ENCODE measurements around the gene CHIT1. TPM values are rescaled to one million over a fixed set of nuclear protein-coding genes. Genes with fewer than 3 reads are reported as not detected.

The CHIT1 gene
- total RNA-seq, 4 donors from 2014 or later = 0.67 to 4.1 TPM; not detected in 2

DNA sequence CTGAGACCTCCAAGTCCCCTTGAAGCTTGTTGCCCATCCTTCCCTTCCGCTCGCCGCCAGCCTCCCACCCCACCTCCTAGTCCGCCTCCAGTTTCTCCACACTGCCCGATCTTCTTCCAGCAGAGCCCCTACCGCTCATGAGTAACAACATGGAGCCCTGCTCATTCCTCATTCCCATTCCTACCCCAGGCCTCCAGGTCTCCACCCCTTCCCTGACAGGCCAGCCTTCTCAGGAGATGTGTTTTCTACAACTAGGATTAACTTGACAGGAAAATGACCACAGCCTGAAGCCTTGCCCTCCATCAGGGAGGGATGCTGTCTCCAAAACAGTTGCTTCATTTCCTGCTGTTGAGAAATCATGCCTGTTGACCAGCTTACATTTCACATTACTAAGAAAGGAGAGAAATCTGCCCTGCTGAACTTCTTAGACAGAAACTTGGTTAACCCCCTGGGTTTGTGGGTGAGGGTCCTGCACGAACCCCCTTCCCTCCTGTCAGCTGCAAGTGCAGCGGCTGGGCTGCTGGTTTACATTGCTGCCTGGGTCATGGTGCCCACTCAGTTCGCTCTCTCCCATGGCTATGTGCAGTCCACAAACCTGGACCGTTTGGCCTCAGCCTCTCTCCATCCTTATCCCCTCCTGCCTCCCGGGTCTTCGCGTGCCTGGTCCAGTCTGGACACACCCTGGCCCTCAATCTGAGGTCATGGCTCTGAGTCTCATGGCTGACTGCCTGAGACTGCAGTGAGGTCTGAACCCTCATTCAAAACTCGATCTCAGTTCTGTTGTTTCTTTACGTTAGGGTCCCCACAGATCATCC lies 26.8 kb downstream of the CHIT1 start:
- Histone ChIP-seq H3K27ac (peak overlapping the region; percentile 53 to 77 (median 60)), H3K4me1 (peaks cover 0 to 2% (median 0%) of the 10 kb centered on the region in 4 donors), H3K27me3 (no peaks in the 10 kb centered on the region), H3K4me3 (no peak overlapping the region), H3K36me3 (no peaks in the 10 kb centered on the region), H3K9me3 (no peaks in the 10 kb centered on the region)
- TF ChIP-seq, protein P1, sequence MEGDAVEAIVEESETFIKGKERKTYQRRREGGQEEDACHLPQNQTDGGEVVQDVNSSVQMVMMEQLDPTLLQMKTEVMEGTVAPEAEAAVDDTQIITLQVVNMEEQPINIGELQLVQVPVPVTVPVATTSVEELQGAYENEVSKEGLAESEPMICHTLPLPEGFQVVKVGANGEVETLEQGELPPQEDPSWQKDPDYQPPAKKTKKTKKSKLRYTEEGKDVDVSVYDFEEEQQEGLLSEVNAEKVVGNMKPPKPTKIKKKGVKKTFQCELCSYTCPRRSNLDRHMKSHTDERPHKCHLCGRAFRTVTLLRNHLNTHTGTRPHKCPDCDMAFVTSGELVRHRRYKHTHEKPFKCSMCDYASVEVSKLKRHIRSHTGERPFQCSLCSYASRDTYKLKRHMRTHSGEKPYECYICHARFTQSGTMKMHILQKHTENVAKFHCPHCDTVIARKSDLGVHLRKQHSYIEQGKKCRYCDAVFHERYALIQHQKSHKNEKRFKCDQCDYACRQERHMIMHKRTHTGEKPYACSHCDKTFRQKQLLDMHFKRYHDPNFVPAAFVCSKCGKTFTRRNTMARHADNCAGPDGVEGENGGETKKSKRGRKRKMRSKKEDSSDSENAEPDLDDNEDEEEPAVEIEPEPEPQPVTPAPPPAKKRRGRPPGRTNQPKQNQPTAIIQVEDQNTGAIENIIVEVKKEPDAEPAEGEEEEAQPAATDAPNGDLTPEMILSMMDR (IDR thresholded peaks at IDR 0.05) = no peak
- no peak for TF ChIP-seq POLR2A (IDR thresholded peaks at IDR 0.05)
- peak in 1 of 3 donors; percentile 65 for DNase-seq

DNA sequence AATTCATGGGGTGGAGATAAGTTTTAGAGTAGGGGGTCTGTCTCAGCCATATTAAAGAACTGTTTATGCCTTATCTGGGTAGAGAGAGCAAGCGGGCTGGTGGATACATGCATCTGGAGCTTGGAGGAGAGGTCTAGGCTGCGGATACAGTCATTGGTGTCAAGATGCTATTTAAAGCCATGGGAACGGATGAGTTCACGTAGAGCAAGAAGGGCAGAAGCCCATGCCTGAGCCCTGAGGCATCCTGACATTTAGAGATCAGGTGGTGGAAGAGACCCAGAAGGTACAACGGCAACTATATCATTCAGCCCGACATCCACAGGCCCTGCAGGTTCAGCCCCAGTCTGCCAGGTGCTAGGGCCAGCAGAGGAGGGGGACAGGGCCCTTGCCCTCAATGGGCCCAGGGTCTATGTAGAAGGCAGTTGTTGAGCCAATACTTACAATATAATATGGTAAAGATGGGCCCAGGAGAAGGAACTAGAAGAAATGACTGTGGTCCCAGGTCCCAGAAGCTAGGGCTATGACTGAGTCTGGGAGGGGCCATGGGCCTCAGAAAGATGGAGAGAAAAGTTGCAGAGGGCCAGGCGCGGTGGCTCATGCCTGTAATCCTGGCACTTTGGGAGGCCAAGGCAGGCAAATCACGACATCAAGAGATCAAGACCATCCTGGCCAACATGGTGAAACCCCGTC lies 27.8 kb downstream of the CHIT1 start:
- Histone ChIP-seq H3K27me3 (no peaks in the 10 kb centered on the region), H3K9me3 (no peaks in the 10 kb centered on the region), H3K4me1 (peaks cover 0 to 2% (median 0%) of the 10 kb centered on the region in 4 donors), H3K36me3 (no peaks in the 10 kb centered on the region), H3K4me3 (no peak overlapping the region), H3K27ac (peak overlapping the region; percentile 40 to 67 (median 60))
- TF ChIP-seq, protein P1 (IDR thresholded peaks at IDR 0.05) = no peak
- no peak for TF ChIP-seq POLR2A (IDR thresholded peaks at IDR 0.05)
- peak in 1 of 3 donors; percentile 21 for DNase-seq

DNA sequence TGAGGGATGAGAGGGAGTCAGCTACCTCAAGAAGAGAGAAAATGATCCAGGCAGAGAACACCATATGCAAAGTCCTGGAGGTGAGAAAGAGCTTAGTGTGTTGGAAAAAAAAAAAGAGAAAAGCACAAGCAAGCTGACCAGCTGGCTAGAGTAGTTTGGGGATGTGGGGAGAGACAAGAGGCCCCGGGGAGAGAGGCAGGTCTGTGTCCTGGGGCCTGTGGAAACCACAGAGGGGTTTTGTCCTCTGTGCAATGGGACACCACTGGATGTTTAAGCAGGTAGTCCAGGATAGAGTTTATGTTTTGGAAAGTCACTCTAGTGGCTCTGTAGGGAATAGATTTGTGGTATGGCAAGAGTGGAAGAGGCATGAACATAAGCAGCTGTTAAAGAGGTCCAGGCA lies 28.6 kb downstream of the CHIT1 start:
- peaks cover 0 to 2% (median 0%) of the 10 kb centered on the region in 4 donors for H3K4me1 ChIP-seq
- peak overlapping the region; percentile 27 to 75 (median 50) for H3K27ac ChIP-seq
- TF ChIP-seq, protein P1 (IDR thresholded peaks at IDR 0.05) = no peak
- no peak for TF ChIP-seq POLR2A (IDR thresholded peaks at IDR 0.05)
- H3K27me3 ChIP-seq = no peaks in the 10 kb centered on the region
- DNase-seq = peak in 1 of 3 donors; percentile 2
- no peaks in the 10 kb centered on the region for H3K36me3 ChIP-seq
- H3K9me3 ChIP-seq = no peaks in the 10 kb centered on the region
- no peak overlapping the region for H3K4me3 ChIP-seq

GRCh38 chr1:203199816-203200571 lies 29.5 kb downstream of the CHIT1 start:
- DNase-seq = peak in 1 of 3 donors; percentile 35
- H3K4me3 ChIP-seq = no peak overlapping the region
- TF ChIP-seq, protein P1 (IDR thresholded peaks at IDR 0.05) = no peak
- TF ChIP-seq POLR2A (IDR thresholded peaks at IDR 0.05) = no peak

DNA sequence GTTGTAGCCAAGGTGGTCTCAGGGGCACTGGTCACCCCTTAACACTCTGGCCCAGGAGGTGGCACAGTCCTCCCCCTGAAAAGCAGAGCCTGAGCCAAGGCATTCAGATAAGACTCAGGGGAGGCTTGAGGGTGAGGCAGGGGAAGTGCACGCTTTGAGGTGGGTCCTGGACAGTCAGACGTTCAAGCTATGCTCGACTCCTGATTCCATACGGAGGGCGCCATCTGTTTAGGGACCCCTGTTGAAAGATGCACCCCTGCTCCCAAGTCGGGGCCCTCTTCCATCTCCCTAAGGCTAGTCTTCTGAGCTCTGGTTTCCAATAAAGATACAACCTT lies 30.0 kb downstream of the CHIT1 start:
- peak in 1 of 3 donors; percentile 38 for DNase-seq
- no peaks in the 10 kb centered on the region for H3K9me3 ChIP-seq
- peak overlapping the region in 2 of 4 donors; percentile 44 to 75 for H3K27ac ChIP-seq
- peaks cover 0 to 2% (median 0%) of the 10 kb centered on the region in 4 donors for H3K4me1 ChIP-seq
- TF ChIP-seq, protein P1 (IDR thresholded peaks at IDR 0.05) = no peak
- no peak for TF ChIP-seq POLR2A (IDR thresholded peaks at IDR 0.05)
- H3K36me3 ChIP-seq = no peaks in the 10 kb centered on the region
- no peaks in the 10 kb centered on the region for H3K27me3 ChIP-seq
- no peak overlapping the region for H3K4me3 ChIP-seq

More at GRCh38 chr1:203199816-203200571, 29.5 kb downstream of the CHIT1 start:
- Histone ChIP-seq H3K27me3 (no peaks in the 10 kb centered on the region), H3K36me3 (no peaks in the 10 kb centered on the region), H3K9me3 (no peaks in the 10 kb centered on the region), H3K4me1 (peaks cover 0 to 2% (median 0%) of the 10 kb centered on the region in 4 donors), H3K27ac (peak overlapping the region; percentile 27 to 75 (median 50))
